H1 (cell line): Measurements from ENCODE around the gene NBL1. TPM values are rescaled to one million over a fixed set of nuclear protein-coding genes. Genes with fewer than 3 reads are reported as not detected.

Source experiments
- CTCF ChIA-PET: fragments of 300-600 bp; sonication (Branson Sonifier 250); formaldehyde crosslinking; loops from one replicate; lab custom pipeline; 2021; ENCODE audit not compliant: partially characterized antibody; lab: Charles Lee
- POLR2A ChIA-PET: fragments of 300-600 bp; sonication (Branson Sonifier 250); formaldehyde crosslinking; loops from one replicate; lab custom pipeline; 2021; ENCODE audit warnings: inconsistent platforms; ENCODE audit not compliant: partially characterized antibody; lab: Charles Lee
- DNase-seq, 2 experiments: peaks; one replicate each; pipeline versions ENCODE4 v3.0.0 to v3.0.0-alpha.2; 2010 to 2022; ENCODE audit warnings: low spot score in 2 of 2, low read depth in 1 of 2, mixed read lengths in 1 of 2
- FAIRE-seq: peaks from 2 replicates; lab custom pipeline; 2011; peaks lifted over from hg19 to GRCh38; lab: Jason Lieb, UNC
- H2AFZ ChIP-seq: 2 replicates; pipeline ENCODE4 v1.8.1; 2012; ENCODE audit warnings: low read length, inconsistent platforms
- H2AK5ac ChIP-seq: 2 replicates; pipeline ENCODE4 v1.6.1; 2013; ENCODE audit warnings: low read depth, low read length
- H2BK120ac ChIP-seq: replicated peaks from 2 replicates; pipeline ENCODE3; 2013; ENCODE audit warnings: low read depth, low read length, inconsistent platforms
- H2BK12ac ChIP-seq: 2 replicates; pipeline ENCODE4 v1.6.1; 2013; ENCODE audit warnings: low read depth, low read length
- H2BK15ac ChIP-seq: 2 replicates; pipeline ENCODE4 v1.6.1; 2013; ENCODE audit warnings: low read length
- H2BK20ac ChIP-seq: 2 replicates; pipeline ENCODE4 v1.6.1; 2013; ENCODE audit warnings: low read length
- H2BK5ac ChIP-seq: 2 replicates; pipeline ENCODE4 v1.6.1; 2013; ENCODE audit warnings: low read depth, low read length
- H3K14ac ChIP-seq: 2 replicates; pipeline ENCODE4 v1.6.1; 2013; ENCODE audit warnings: inconsistent platforms; ENCODE audit not compliant: insufficient read length
- H3K18ac ChIP-seq: 2 replicates; pipeline ENCODE4 v1.6.1; 2013; ENCODE audit warnings: low read length; ENCODE audit errors: extremely low read depth
- H3K23ac ChIP-seq: 2 replicates; pipeline ENCODE4 v1.6.1; 2013; ENCODE audit warnings: inconsistent platforms; ENCODE audit not compliant: insufficient read length
- H3K23me2 ChIP-seq: 2 replicates; pipeline ENCODE4 v1.6.1; 2013; ENCODE audit warnings: low read depth, low read length
- H3K27ac ChIP-seq: 2 replicates; pipeline ENCODE4 v1.6.1; 2011; ENCODE audit warnings: low read depth, low read length, inconsistent platforms
- H3K27me3 ChIP-seq, 4 experiments: replicated peaks in 1 of 4; 1 replicate in 1 of 4; 2 replicates in 3 of 4; pipeline versions ENCODE4 v1.6.1 to v1.8.1; 2011 to 2013; ENCODE audit warnings: low read length in 3 of 4, mild to moderate bottlenecking in 3 of 4, inconsistent platforms in 2 of 4, mixed read lengths in 2 of 4, moderate library complexity in 1 of 4; ENCODE audit not compliant: control insufficient read depth in 3 of 4, insufficient read depth in 3 of 4; ENCODE audit errors: extremely low read depth in 1 of 4
- H3K36me3 ChIP-seq, 4 experiments: 2 replicates each; pipeline versions ENCODE4 v1.6.1 to v1.8.1; 2011 to 2013; ENCODE audit warnings: mild to moderate bottlenecking in 4 of 4, low read length in 3 of 4, moderate library complexity in 2 of 4, control low read depth in 1 of 4, inconsistent platforms in 1 of 4; ENCODE audit not compliant: insufficient read depth in 4 of 4, control insufficient read depth in 2 of 4
- H3K4ac ChIP-seq: replicated peaks from 2 replicates; pipeline ENCODE3; 2013; ENCODE audit warnings: low read length, low read depth, mixed read lengths, inconsistent platforms; ENCODE audit not compliant: insufficient read length
- H3K4me1 ChIP-seq, 4 experiments: replicated peaks in 1 of 4; 1 replicate in 1 of 4; 2 replicates in 3 of 4; pipeline versions ENCODE4 v1.6.1 to v1.8.1; 2011 to 2013; ENCODE audit warnings: low read length in 3 of 4, inconsistent platforms in 2 of 4, mixed read lengths in 1 of 4; ENCODE audit not compliant: insufficient read depth in 4 of 4, control insufficient read depth in 3 of 4
- H3K4me2 ChIP-seq, 2 experiments: 2 replicates each; pipeline versions ENCODE4 v1.6.1 to v1.8.1; 2011 to 2013; ENCODE audit warnings: low read depth in 2 of 2, low read length in 2 of 2, control low read depth in 1 of 2, inconsistent platforms in 1 of 2, mild to moderate bottlenecking in 1 of 2; ENCODE audit not compliant: insufficient read depth in 1 of 2
- H3K4me3 ChIP-seq, 4 experiments: fragments of 200-600, 300-600 bp in 1 of 4; sonication (generic), shearing (Covaris generic), sonication (Bioruptor Twin) in 1 of 4; 2 replicates each; pipeline versions ENCODE4 v1.5.1 to v1.8.1; 2011 to 2016; ENCODE audit warnings: low read length in 4 of 4, low read depth in 3 of 4, control low read depth in 2 of 4, inconsistent platforms in 2 of 4, mild to moderate bottlenecking in 2 of 4, mixed read lengths in 1 of 4, moderate library complexity in 1 of 4; ENCODE audit not compliant: insufficient read depth in 2 of 4; ENCODE audit errors: extremely low read depth in 1 of 4
- H3K56ac ChIP-seq: replicated peaks from 2 replicates; pipeline ENCODE3; 2013; ENCODE audit warnings: low read depth, mild to moderate bottlenecking, mixed read lengths, low read length, inconsistent platforms; ENCODE audit not compliant: insufficient read length
- H3K79me1 ChIP-seq: 2 replicates; pipeline ENCODE4 v1.6.1; 2013; ENCODE audit warnings: low read depth, low read length, control low read depth
- H3K79me2 ChIP-seq, 2 experiments: 2 replicates each; pipeline versions ENCODE4 v1.6.1 to v1.8.1; 2012 to 2013; ENCODE audit warnings: low read length in 2 of 2, mild to moderate bottlenecking in 2 of 2, inconsistent platforms in 1 of 2; ENCODE audit not compliant: insufficient read depth in 2 of 2, control insufficient read depth in 1 of 2
- H3K9ac ChIP-seq, 4 experiments: replicated peaks in 1 of 4; 1 replicate in 1 of 4; 2 replicates in 3 of 4; pipeline versions ENCODE4 v1.6.1 to v1.8.1; 2011 to 2013; ENCODE audit warnings: low read depth in 3 of 4, low read length in 3 of 4, control low read depth in 2 of 4, mild to moderate bottlenecking in 2 of 4, moderate library complexity in 2 of 4, inconsistent platforms in 1 of 4; ENCODE audit errors: extremely low read depth in 1 of 4
- H3K9me3 ChIP-seq, 2 experiments: 2 replicates each; pipeline versions ENCODE4 v1.6.1 to v1.8.1; 2012 to 2013; ENCODE audit warnings: mild to moderate bottlenecking in 2 of 2, moderate library complexity in 2 of 2, control low read depth in 1 of 2, inconsistent platforms in 1 of 2, low read depth in 1 of 2, low read length in 1 of 2, mixed read lengths in 1 of 2; ENCODE audit not compliant: insufficient read depth in 2 of 2
- H4K20me1 ChIP-seq, 2 experiments: replicated peaks in 1 of 2; 2 replicates each; pipeline versions ENCODE3 to v1.8.1; 2011 to 2013; ENCODE audit warnings: inconsistent platforms in 2 of 2, low read length in 2 of 2, mild to moderate bottlenecking in 1 of 2; ENCODE audit not compliant: insufficient read depth in 2 of 2, control insufficient read depth in 1 of 2
- H4K5ac ChIP-seq: 2 replicates; pipeline ENCODE4 v1.6.1; 2013; ENCODE audit warnings: low read length, low read depth, mixed read lengths, inconsistent platforms; ENCODE audit not compliant: insufficient read length
- H4K8ac ChIP-seq: 2 replicates; pipeline ENCODE4 v1.8.0; 2013; ENCODE audit warnings: mild to moderate bottlenecking, moderate library complexity, low read length, inconsistent platforms; ENCODE audit not compliant: insufficient read depth; ENCODE audit errors: extremely low read depth
- H4K91ac ChIP-seq: replicated peaks from 2 replicates; pipeline ENCODE3; 2013; ENCODE audit warnings: low read length, mixed read lengths, inconsistent platforms; ENCODE audit not compliant: insufficient read length
- CBX5 ChIP-seq: fragments of 300-800, 300-1000 bp; sonication (generic); IDR thresholded peaks from 2 replicates; pipeline ENCODE4 v1.7.1; 2016; ENCODE audit warnings: antibody characterized with exemption, low read length, low read depth
- SP2 ChIP-seq: IDR thresholded peaks from 2 replicates; pipeline ENCODE4 v1.6.1; 2012; ENCODE audit warnings: mild to moderate bottlenecking, low read length, inconsistent platforms
- WGBS, 2 experiments: shearing (Covaris generic) in 1 of 2; methylation state at CpG; one replicate each; pipeline versions ENCODE4 v1.1.6 to v1.1.7; 2013 to 2015; ENCODE audit warnings: low lambda C conversion rate in 2 of 2, mixed read lengths in 2 of 2, inconsistent platforms in 1 of 2, low coverage in 1 of 2, missing lambda C conversion rate in 1 of 2; ENCODE audit not compliant: insufficient replicate concordance in 2 of 2, insufficient coverage in 1 of 2, insufficient read length in 1 of 2; ENCODE audit errors: extremely low coverage in 1 of 2, missing lambda C conversion rate in 1 of 2; 5-methylcytosine and 5-hydroxymethylcytosine counted together
- polyA plus RNA-seq, 7 experiments: library from polyadenylated mRNA; depleted of rRNA in 3 of 7; stranded (reverse) in 5 of 7; unstranded in 2 of 7; fragments of >200 nt in 5 of 7; fragments of 200-250 nt in 2 of 7; gene quantifications; 1 replicate in 5 of 7; 2 replicates in 1 of 7; 4 replicates in 1 of 7; pipeline versions ENCODE4 v1.2.1 to v1.2.3, GENCODE V29; 2011 to 2013; ENCODE audit warnings: missing spikeins in 2 of 7, mixed read lengths in 2 of 7
- total RNA-seq: library from RNA; stranded (reverse); fragmentation: NEBNext Ultra II Directional; extraction: Animal tissue kit (Norgen Biotek cat#: 25700); gene quantifications from 2 replicates; pipeline ENCODE4 v1.2.1, GENCODE V29; 2021

Gene NBL1
- total and polyA plus RNA-seq, 2 of the 8 experiments (the other 6 are each of a cell fraction or from before 2014, with no cell fraction given), result 8.7 to 9.7 TPM

- Histone ChIP-seq H2BK120ac (no peak overlapping the region), H3K23ac (no peak overlapping the region), H3K23me2 (no peaks in the 10 kb centered on the region), H2AFZ (no peak overlapping the region), H3K4me2 (no peak overlapping the region), H3K18ac (no peak overlapping the region), H2BK15ac (no peak overlapping the region), H4K20me1 (peaks cover 3 to 4% of the 10 kb centered on the region in 2 experiments), H3K4ac (no peak overlapping the region), H4K91ac (no peak overlapping the region), H3K27ac (no peak overlapping the region), H3K79me1 (no peaks in the 10 kb centered on the region), H3K4me1 (peaks cover 3 to 9% (median 5%) of the 10 kb centered on the region in 4 experiments; a peak in 5 of 7 replicates), H3K79me2 (no peaks in the 10 kb centered on the region), H3K4me3 (no peak overlapping the region), H3K27me3 (no peaks in the 10 kb centered on the region), H2BK12ac (no peak overlapping the region), H2AK5ac (no peak overlapping the region), H3K9me3 (no peaks in the 10 kb centered on the region), H3K14ac (no peak overlapping the region), H4K5ac (no peak overlapping the region), H3K36me3 (peaks cover 0 to 20% (median 15%) of the 10 kb centered on the region in 4 experiments; a peak in 7 of 8 replicates), H4K8ac (no peak overlapping the region; the same call in 1 of the 2 replicates), H3K56ac (no peak overlapping the region), H2BK20ac (no peak overlapping the region), H2BK5ac (no peak overlapping the region), H3K9ac (no peak overlapping the region; a peak in 1 of 7 replicates)
- ChIA-PET CTCF (interaction anchor here (0.5 to 4.3 kb wide), 10 partner anchors 9 to 1700 kb away, joined by 3 to 27 read pairs (median 4); no protein-coding TSS in a partner anchor), POLR2A (interaction anchor here (0.6 to 2.6 kb wide), 6 partner anchors 8 to 377 kb away, joined by 3 to 12 read pairs (median 3); partner anchors contain the start of genes EMC1 and MRTO4)
- no peak for TF ChIP-seq CBX5
- no peak for TF ChIP-seq SP2
- DNase-seq (no peak), FAIRE-seq (no peak)
- WGBS, 2 experiments, result 73% methylated on average over 3 of the region's 3 CpGs; no CpG with 5 or more reads in 1 of the 2 experiments
Observed at GRCh38 chr1:19628879-19629278, 15.2 kb upstream of the NBL1 start.
